ENCODE measurements around the gene NFATC4.

The NFATC4 gene

DNA sequence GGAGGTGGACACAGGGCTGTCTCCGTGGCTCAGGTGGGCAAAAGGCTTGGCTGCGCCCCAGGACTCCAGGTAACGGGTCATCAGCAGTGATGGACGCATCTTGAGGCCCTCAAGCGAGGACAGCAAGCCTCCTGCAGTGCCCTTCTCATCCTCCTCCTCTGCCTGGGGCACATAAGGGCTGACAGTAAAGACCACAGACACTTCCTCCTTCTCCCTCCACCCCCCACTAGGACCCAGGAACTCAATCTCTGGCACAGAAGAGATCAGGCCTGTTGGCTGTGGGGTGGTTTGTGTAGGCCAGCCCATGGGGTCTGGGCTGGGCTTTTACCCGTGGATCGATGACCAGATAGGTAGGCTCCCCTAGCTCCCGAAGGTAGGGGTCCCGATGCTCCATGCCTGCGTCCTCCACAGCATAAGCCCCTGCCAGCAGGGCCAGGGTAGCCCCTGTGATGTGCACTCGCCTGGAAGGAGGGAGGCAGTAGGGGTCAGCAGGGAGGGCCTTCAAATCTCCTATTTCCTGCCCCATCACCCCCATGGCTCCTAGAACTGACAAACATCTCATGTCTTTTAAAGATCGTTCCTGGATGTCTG lies 38.8 kb upstream of the NFATC4 start:
- H2AFZ ChIP-seq (ENCODE audit: low read length) = no peak overlapping the region
- H3K27ac ChIP-seq (ENCODE audit: low read depth, low read length, poor library complexity, severe bottlenecking) = no peak overlapping the region
- H3K79me2 ChIP-seq (ENCODE audit: insufficient read depth, low read length) = no peaks in the 10 kb centered on the region
- no peak overlapping the region for H3K4me2 ChIP-seq (ENCODE audit: low read length)
- H3K4me1 ChIP-seq (ENCODE audit: insufficient read depth, low read length, severe bottlenecking) = peaks cover 23% of the 10 kb centered on the region
- H3K9me3 ChIP-seq (ENCODE audit: low read length) = no peaks in the 10 kb centered on the region
- H3K9ac ChIP-seq (ENCODE audit: low read length) = no peak overlapping the region
- no peaks in the 10 kb centered on the region for H4K20me1 ChIP-seq (ENCODE audit: insufficient read depth, low read length)
- no peaks in the 10 kb centered on the region for H3F3A ChIP-seq (ENCODE audit: insufficient read depth, low read length)
- TF ChIP-seq, protein P1, sequence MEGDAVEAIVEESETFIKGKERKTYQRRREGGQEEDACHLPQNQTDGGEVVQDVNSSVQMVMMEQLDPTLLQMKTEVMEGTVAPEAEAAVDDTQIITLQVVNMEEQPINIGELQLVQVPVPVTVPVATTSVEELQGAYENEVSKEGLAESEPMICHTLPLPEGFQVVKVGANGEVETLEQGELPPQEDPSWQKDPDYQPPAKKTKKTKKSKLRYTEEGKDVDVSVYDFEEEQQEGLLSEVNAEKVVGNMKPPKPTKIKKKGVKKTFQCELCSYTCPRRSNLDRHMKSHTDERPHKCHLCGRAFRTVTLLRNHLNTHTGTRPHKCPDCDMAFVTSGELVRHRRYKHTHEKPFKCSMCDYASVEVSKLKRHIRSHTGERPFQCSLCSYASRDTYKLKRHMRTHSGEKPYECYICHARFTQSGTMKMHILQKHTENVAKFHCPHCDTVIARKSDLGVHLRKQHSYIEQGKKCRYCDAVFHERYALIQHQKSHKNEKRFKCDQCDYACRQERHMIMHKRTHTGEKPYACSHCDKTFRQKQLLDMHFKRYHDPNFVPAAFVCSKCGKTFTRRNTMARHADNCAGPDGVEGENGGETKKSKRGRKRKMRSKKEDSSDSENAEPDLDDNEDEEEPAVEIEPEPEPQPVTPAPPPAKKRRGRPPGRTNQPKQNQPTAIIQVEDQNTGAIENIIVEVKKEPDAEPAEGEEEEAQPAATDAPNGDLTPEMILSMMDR (IDR thresholded peaks at IDR 0.05; ENCODE audit: low read length) = no peak
- no peak for TF ChIP-seq EZH2 (IDR thresholded peaks at IDR 0.05; ENCODE audit: borderline replicate concordance, low read length)
- H3K4me3 ChIP-seq (ENCODE audit: low read depth, low read length, poor library complexity, severe bottlenecking) = no peak overlapping the region
- no peaks in the 10 kb centered on the region for H3K9me2 ChIP-seq (ENCODE audit: low read depth, low read length)
- 0 out of 2 replicates have a peak, but pooled peaks cover 5% of the 10 kb centered on the region for H3K27me3 ChIP-seq (ENCODE audit: insufficient read depth, low read length)
- H3K36me3 ChIP-seq (ENCODE audit: insufficient read depth, low read length) = no peaks in the 10 kb centered on the region

DNA sequence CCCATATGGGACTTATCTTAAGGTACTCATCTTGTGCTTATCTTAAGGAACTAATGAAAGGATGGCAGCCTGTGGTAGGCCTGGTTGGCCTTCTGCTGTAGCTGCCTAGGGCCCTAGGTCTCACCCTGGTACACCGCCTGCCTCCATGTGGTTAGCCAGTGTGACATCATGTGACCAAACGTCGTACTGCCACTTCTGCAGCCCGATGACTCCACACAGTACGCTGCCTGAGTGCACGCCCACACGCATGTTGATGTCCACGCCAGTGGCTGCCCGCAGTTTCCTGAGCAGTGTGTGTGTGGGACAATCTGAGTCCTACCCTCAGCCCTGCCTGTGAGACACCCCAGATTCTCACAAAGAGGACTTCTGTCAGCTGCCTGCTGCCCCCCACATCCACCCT lies 38.2 kb upstream of the NFATC4 start:
- H3K27ac ChIP-seq (ENCODE audit: low read depth, low read length, poor library complexity, severe bottlenecking) = no peak overlapping the region
- TF ChIP-seq, protein P1 (IDR thresholded peaks at IDR 0.05; ENCODE audit: low read length) = no peak
- no peak for TF ChIP-seq EZH2 (IDR thresholded peaks at IDR 0.05; ENCODE audit: borderline replicate concordance, low read length)
- H3K4me1 ChIP-seq (ENCODE audit: insufficient read depth, low read length, severe bottlenecking) = peaks cover 26% of the 10 kb centered on the region
- H3K36me3 ChIP-seq (ENCODE audit: insufficient read depth, low read length) = no peaks in the 10 kb centered on the region
- H3K27me3 ChIP-seq (ENCODE audit: insufficient read depth, low read length) = 0 out of 2 replicates have a peak, but pooled peaks cover 5% of the 10 kb centered on the region
- no peak overlapping the region for H3K4me2 ChIP-seq (ENCODE audit: low read length)
- no peaks in the 10 kb centered on the region for H3K9me3 ChIP-seq (ENCODE audit: low read length)
- H2AFZ ChIP-seq (ENCODE audit: low read length) = no peak overlapping the region
- H3K79me2 ChIP-seq (ENCODE audit: insufficient read depth, low read length) = no peaks in the 10 kb centered on the region
- H4K20me1 ChIP-seq (ENCODE audit: insufficient read depth, low read length) = no peaks in the 10 kb centered on the region
- H3K4me3 ChIP-seq (ENCODE audit: low read depth, low read length, poor library complexity, severe bottlenecking) = no peak overlapping the region
- no peak overlapping the region for H3K9ac ChIP-seq (ENCODE audit: low read length)
- no peaks in the 10 kb centered on the region for H3K9me2 ChIP-seq (ENCODE audit: low read depth, low read length)
- no peaks in the 10 kb centered on the region for H3F3A ChIP-seq (ENCODE audit: insufficient read depth, low read length)

DNA sequence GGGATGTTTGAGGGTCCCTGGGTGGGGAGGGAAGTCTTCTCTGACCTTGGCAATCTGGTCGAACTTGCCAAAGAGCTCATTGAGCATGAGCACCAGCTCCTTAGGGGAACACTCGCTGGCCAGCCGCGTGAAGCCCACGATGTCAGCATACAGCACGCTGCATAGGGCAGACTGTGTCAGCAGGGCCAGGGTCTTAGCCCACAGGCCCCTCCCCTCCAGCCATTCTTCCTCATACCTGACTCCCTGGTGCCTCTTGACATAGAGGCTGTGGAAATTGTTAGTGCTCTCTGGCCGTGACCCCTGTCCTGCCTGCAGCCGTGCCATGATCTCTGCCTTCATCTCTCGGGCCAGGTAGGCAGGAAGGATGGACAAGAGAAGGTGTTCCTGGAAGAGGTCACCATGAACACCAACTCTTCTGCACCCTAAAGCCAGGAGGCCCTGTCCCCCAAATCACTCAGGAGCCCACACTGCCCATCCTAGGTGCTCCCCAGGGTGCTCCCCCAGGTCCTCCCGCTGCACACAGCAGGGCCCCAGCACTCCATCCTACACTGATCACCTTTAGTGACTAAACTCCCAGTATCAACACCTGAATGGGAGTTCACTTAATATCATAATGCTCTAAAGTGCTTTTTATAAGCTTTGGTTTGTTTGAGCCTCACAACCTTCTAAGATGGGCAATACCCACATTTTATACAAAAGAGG lies 36.9 kb upstream of the NFATC4 start:
- Histone ChIP-seq H3K27me3 (ENCODE audit: insufficient read depth, low read length) (0 out of 2 replicates have a peak, but pooled peaks cover 5% of the 10 kb centered on the region), H3K9me3 (ENCODE audit: low read length) (no peaks in the 10 kb centered on the region), H3K36me3 (ENCODE audit: insufficient read depth, low read length) (peaks cover 1% of the 10 kb centered on the region; the same call in 1 of the 2 replicates), H4K20me1 (ENCODE audit: insufficient read depth, low read length) (no peaks in the 10 kb centered on the region), H3K4me2 (ENCODE audit: low read length) (no peak overlapping the region), H3K9ac (ENCODE audit: low read length) (no peak overlapping the region), H3K79me2 (ENCODE audit: insufficient read depth, low read length) (no peaks in the 10 kb centered on the region), H3K4me1 (ENCODE audit: insufficient read depth, low read length, severe bottlenecking) (peaks cover 26% of the 10 kb centered on the region), H2AFZ (ENCODE audit: low read length) (no peak overlapping the region), H3K27ac (ENCODE audit: low read depth, low read length, poor library complexity, severe bottlenecking) (no peak overlapping the region), H3K4me3 (ENCODE audit: low read depth, low read length, poor library complexity, severe bottlenecking) (no peak overlapping the region), H3K9me2 (ENCODE audit: low read depth, low read length) (no peaks in the 10 kb centered on the region), H3F3A (ENCODE audit: insufficient read depth, low read length) (no peaks in the 10 kb centered on the region)
- TF ChIP-seq, protein P1 (IDR thresholded peaks at IDR 0.05; ENCODE audit: low read length) = no peak
- no peak for TF ChIP-seq EZH2 (IDR thresholded peaks at IDR 0.05; ENCODE audit: borderline replicate concordance, low read length)
